ENCODE measurements around the gene SACM1L.

SACM1L gene

DNA sequence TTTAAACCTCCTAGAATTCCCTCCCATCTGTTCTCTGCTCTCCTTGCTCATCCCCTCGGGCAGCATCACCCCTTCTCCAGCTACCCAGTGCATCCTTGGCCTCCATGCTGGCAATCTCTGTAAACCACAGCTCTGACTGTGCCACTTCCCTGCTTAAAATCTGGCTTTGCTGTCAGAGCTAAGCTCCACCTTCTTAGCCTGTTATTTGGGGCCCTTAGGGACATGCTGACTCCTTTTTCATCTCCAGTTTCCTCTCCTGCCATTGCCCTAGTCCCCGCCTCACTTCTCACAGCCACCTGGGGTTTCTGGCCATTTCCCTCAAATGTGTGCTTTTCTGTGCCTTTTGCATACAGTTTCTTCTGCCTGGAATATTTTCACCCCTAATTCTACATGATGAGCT lies 101.4 kb downstream of the SACM1L start:
- no peak for DNase-seq

DNA sequence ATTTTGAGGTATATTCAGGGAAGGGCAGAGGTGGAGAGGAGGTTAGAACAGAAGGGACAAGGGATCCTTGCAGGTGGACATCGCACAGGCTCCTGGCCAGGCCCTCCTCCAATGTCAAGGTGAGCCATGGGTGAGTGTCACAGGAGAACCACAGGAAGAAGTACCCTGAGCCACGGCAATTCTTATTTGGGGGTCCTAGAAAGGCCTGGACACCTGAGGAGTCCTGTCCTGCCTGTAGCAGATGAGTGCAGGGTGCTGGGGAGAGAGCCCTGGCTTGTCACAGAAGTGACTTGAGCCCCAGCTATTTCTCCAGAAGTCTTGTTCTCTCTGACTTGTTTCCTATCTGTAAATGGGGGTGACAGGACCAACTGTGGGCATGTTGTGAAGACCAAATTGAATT lies 102.8 kb downstream of the SACM1L start:
- DNase-seq: no peak

DNA sequence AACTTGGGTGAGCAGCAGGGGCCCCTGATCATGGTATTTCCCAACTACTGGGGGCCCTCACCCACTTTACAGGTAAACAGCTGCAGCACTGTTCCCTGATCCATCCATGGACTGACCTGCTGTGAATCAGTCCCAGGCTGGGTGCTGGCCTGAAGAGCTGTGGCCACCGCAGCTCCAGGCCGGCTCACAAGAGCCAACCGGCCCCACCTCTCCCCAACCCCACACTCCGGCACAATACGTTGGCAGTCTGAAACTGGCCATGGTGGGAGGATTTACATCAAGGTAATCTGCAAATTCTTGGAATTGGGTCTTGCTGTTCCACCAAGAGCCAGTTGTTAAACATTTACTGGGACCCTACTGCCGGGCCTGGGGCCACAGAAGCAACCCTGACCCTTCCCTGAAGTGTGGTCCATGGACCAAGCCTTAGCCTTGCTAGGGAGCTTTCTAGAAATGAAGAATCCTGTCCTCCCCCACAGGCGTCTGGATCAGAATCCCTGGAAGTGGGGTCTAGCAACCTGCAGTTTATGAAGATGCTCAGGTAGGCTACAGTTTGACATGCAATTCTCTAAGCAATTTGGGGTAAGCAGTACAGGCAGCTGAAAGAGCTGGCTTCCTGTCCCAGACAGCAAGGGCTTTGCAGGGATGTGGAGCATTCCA lies 103.4 kb downstream of the SACM1L start:
- DNase-seq: no peak

DNA sequence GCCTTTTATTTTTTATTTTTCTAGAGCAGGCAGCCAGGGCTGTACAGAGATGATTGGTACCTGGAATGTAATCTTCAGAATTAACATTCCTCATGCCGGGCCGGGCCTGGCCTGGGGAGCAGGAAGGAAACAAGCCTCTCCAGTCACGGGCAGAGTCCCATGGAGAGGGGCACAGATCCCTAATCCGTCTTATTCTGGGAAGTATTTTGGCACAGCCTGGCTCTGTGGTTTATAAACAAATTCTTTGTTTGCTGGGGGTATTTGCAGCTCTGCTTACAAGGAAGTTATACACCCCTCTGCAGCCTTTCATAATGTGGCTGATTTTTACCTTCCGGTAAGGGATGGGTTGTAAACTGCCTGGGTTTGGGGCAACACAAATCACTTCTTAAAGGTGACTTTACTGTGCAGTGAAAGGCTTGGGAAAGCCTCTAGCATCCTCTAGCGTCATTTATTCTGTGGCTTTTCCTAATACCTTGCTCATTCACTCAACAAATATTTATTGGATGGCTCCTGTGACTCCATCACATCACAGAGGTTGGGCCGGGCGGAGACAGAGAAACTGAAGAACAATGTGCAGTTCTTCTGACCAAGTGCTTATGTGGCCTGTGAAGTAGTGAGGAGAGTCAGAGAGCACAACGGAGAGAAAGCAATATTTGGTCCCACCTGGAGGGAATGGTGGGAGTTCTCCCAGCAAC lies 104.4 kb downstream of the SACM1L start:
- DNase-seq: no peak

DNA sequence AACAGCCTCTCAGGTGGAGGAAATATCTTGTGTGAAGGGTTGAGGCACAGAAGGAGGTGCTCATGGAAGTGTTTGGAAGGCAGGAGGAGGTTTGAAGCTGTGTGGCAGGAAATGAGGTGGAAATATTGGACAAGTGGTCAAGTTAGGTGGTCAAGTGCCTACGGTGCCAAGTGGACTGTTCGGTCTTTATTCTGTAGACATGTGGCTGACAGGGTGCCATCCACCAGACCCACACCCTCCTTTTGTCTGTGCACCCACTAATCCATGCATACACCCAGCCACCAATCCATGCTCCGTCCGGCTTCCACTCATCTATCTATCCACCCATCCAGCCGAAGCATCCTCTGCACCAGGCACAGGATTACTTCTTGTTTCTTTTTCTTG lies 105.0 kb downstream of the SACM1L start:
- DNase-seq: no peak

DNA sequence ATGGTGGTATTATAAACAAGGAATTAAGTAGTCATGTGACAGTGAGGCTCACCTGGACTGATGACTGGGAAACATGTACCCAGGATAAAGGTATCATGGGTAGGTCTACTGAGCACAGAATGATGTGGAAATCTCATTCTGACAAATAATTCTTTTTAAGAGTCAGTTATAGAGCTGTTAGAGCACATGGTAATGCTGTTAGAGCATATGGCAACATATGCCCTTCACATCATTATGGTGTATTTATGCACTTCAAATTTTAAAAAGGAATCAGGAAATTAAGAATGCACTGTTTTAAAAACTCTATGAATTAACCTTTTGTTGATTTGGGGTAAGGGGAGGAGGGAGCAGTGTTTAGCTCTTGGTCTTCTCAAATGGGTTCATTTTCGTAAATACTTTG lies 105.5 kb downstream of the SACM1L start:
- DNase-seq: peak; percentile 30
